SK-N-MC (cell line): ENCODE results near the gene NAA10.

Source experiments
- EZH2 ChIP-seq: fragments of 200-600 bp; sonication (generic); IDR thresholded peaks from one replicate; pipeline ENCODE4 v1.6.1; 2017; ENCODE audit warnings: antibody characterized with exemption
- FOXP2 ChIP-seq: optimal IDR thresholded peaks from 2 replicates; pipeline ENCODE3; 2011; ENCODE audit warnings: mild to moderate bottlenecking, moderate library complexity; ENCODE audit not compliant: insufficient read depth; ENCODE audit errors: extremely low read length, control extremely low read depth

GRCh38 chrX:153952373-153953026 is 17.7 kb upstream of the NAA10 start:
- no peak for TF ChIP-seq FOXP2
- TF ChIP-seq EZH2 = no peak
